PC-9 (cell line): ENCODE results near the gene PPWD1. TPM values are rescaled to one million over a fixed set of nuclear protein-coding genes. Genes with fewer than 3 reads are reported as not detected.
"Not testable (repeated sequence)": the region's sequence is repeated elsewhere in the genome, so short reads cannot be mapped to it uniquely, and the experiment has no call there.

Source experiments
- BruUV-seq: library from RNA; stranded (reverse); fragments of 400-500 nt; replicated peaks from 2 replicates; lab custom pipeline; 2021; lab: Mats Ljungman, UMichigan
- CTCF ChIA-PET: fragments of 300-600 bp; sonication (Branson Sonifier 250); formaldehyde crosslinking; loops from one replicate; lab custom pipeline; 2022; ENCODE audit warnings: antibody characterized with exemption; lab: Charles Lee
- POLR2A ChIA-PET: fragments of 300-600 bp; sonication (Branson Sonifier 250); formaldehyde crosslinking; loops from one replicate; lab custom pipeline; 2022; ENCODE audit warnings: antibody characterized with exemption; ENCODE audit not compliant: unreplicated experiment; lab: Charles Lee
- DNase-seq, 2 experiments: peaks; one replicate each; pipeline versions ENCODE4 v3.0.0 to v3.0.0-alpha.2; 2015 to 2022; ENCODE audit warnings: mixed read lengths in 1 of 2
- H2AFZ ChIP-seq: fragments of 200-600 bp; sonication (generic); 2 replicates; pipeline ENCODE4 v1.8.1; 2017; ENCODE audit warnings: antibody characterized with exemption
- H3F3A ChIP-seq: fragments of 200-600 bp; sonication (generic); 2 replicates; pipeline ENCODE4 v1.8.1; 2017; ENCODE audit warnings: antibody characterized with exemption, mild to moderate bottlenecking, low read depth; ENCODE audit not compliant: insufficient read depth
- H3K27ac ChIP-seq: fragments of 200-600 bp; sonication (generic); 2 replicates; pipeline ENCODE4 v1.6.1; 2016; ENCODE audit warnings: mixed run types
- H3K27me3 ChIP-seq: fragments of 200-600 bp; sonication (generic); 2 replicates; pipeline ENCODE4 v1.6.1; 2016; ENCODE audit warnings: low read depth, mixed run types; ENCODE audit not compliant: insufficient read depth
- H3K36me3 ChIP-seq: fragments of 200-600 bp; sonication (generic); 2 replicates; pipeline ENCODE4 v1.6.1; 2016; ENCODE audit warnings: low read depth, mixed run types
- H3K4me1 ChIP-seq: fragments of 200-600 bp; sonication (generic); replicated peaks from 2 replicates; pipeline ENCODE4 v1.6.1; 2016; ENCODE audit warnings: mixed run types; ENCODE audit not compliant: insufficient read depth
- H3K4me2 ChIP-seq: fragments of 200-600 bp; sonication (generic); 2 replicates; pipeline ENCODE4 v1.6.1; 2017; ENCODE audit warnings: mixed run types
- H3K4me3 ChIP-seq: fragments of 200-600 bp; sonication (generic); 2 replicates; pipeline ENCODE4 v1.6.1; 2016; ENCODE audit warnings: mixed run types
- H3K79me2 ChIP-seq: fragments of 200-600 bp; sonication (generic); 2 replicates; pipeline ENCODE4 v1.6.1; 2017; ENCODE audit warnings: low read depth, mixed run types
- H3K9me2 ChIP-seq: fragments of 200-600 bp; sonication (generic); 2 replicates; pipeline ENCODE4 v1.8.1; 2017; ENCODE audit warnings: mild to moderate bottlenecking; ENCODE audit not compliant: insufficient read depth
- H3K9me3 ChIP-seq: fragments of 200-600 bp; sonication (generic); 2 replicates; pipeline ENCODE4 v1.8.1; 2016; ENCODE audit warnings: low read depth; ENCODE audit not compliant: insufficient read depth
- H4K20me1 ChIP-seq: fragments of 200-600 bp; sonication (generic); 2 replicates; pipeline ENCODE4 v1.8.1; 2017; ENCODE audit not compliant: insufficient read depth
- CTCF ChIP-seq: fragments of 200-600 bp; sonication (generic); conservative IDR thresholded peaks from 2 replicates; pipeline ENCODE4 v1.6.1; 2017; ENCODE audit warnings: mixed run types, antibody characterized with exemption, mild to moderate bottlenecking, moderate library complexity
- EZH2 ChIP-seq: fragments of 200-600 bp; sonication (generic); IDR thresholded peaks from 2 replicates; pipeline ENCODE4 v1.8.0; 2017; ENCODE audit warnings: antibody characterized with exemption, low read depth
- intact Hi-C: fragments of 100-400 bp; cut with micrococcal nuclease; formaldehyde crosslinking; loops from one replicate; pipeline ENCODE4 v1.10.0; 2022; ENCODE audit not compliant: unreplicated experiment
- total RNA-seq: library from RNA; stranded (reverse); gene quantifications from 2 replicates; pipeline ENCODE4 v1.2.3, GENCODE V29; 2021

Gene PPWD1
- total RNA-seq, 1 experiment from 2014 or later, result 38.9 TPM

GRCh38 chr5:65570598-65571226 lies 7.6 kb downstream of the PPWD1 start:
- Histone ChIP-seq H3F3A (no peaks in the 10 kb centered on the region), H3K9me3 (no peaks in the 10 kb centered on the region), H3K4me2 (no peak overlapping the region), H3K9me2 (no peaks in the 10 kb centered on the region), H3K27ac (no peak overlapping the region), H3K79me2 (no peaks in the 10 kb centered on the region), H4K20me1 (no peaks in the 10 kb centered on the region), H2AFZ (no peak overlapping the region), H3K27me3 (no peaks in the 10 kb centered on the region), H3K4me3 (no peak overlapping the region), H3K36me3 (peaks cover 4% of the 10 kb centered on the region; the same call in 1 of the 2 replicates), H3K4me1 (no peaks in the 10 kb centered on the region)
- no peak for DNase-seq
- ChIA-PET CTCF (no interaction called here), POLR2A (interaction anchor here (0.6 kb wide), 1 partner anchor 228 kb away, joined by 3 read pairs; no protein-coding TSS in a partner anchor)
- TF ChIP-seq CTCF (no peak), EZH2 (no peak)
- no TSS peak for BruUV-seq
- intact Hi-C loops, result no loop called here

- Histone ChIP-seq H3K79me2 (no peaks in the 10 kb centered on the region), H3K27me3 (no peaks in the 10 kb centered on the region), H3K27ac (no peak overlapping the region), H3K4me2 (no peak overlapping the region), H3K4me1 (no peaks in the 10 kb centered on the region), H2AFZ (no peak overlapping the region), H3K4me3 (no peak overlapping the region), H3K9me2 (no peaks in the 10 kb centered on the region), H3K9me3 (no peaks in the 10 kb centered on the region), H4K20me1 (no peaks in the 10 kb centered on the region), H3K36me3 (0 out of 2 replicates have a peak, but pooled peaks cover 19% of the 10 kb centered on the region), H3F3A (no peaks in the 10 kb centered on the region)
- CTCF ChIA-PET, result no interaction called here
- no peak for DNase-seq
- intact Hi-C loops, result no loop called here
- no TSS peak for BruUV-seq
- TF ChIP-seq CTCF, result no peak
- no peak for TF ChIP-seq EZH2
- POLR2A ChIA-PET, result no interaction called here
These were observed 14.0 kb downstream of the PPWD1 start for GRCh38 chr5:65577141-65577540.

GRCh38 chr5:65588694-65589093 lies 25.6 kb downstream of the PPWD1 start:
- H3F3A ChIP-seq, result peaks cover 7% of the 10 kb centered on the region; the same call in 1 of the 2 replicates
- no peak overlapping the region for H3K27ac ChIP-seq
- H3K79me2 ChIP-seq, result no peaks in the 10 kb centered on the region
- no peaks in the 10 kb centered on the region for H3K27me3 ChIP-seq
- ChIA-PET CTCF (no interaction called here), POLR2A (no interaction called here)
- H2AFZ ChIP-seq, result no peak overlapping the region
- H3K9me3 ChIP-seq, result no peaks in the 10 kb centered on the region
- BruUV-seq, result no TSS peak
- H4K20me1 ChIP-seq, result no peaks in the 10 kb centered on the region; the same call in 1 of the 2 replicates
- TF ChIP-seq CTCF, result peak; percentile 28; the same call in 1 of the 2 replicates
- no peak for TF ChIP-seq EZH2
- no peaks in the 10 kb centered on the region for H3K4me1 ChIP-seq
- no peak for DNase-seq
- peaks cover 37% of the 10 kb centered on the region for H3K36me3 ChIP-seq
- H3K4me2 ChIP-seq, result no peak overlapping the region
- intact Hi-C loops, result no loop called here
- H3K9me2 ChIP-seq, result no peaks in the 10 kb centered on the region
- H3K4me3 ChIP-seq, result no peak overlapping the region

- H3K36me3 ChIP-seq, result peaks cover 24% of the 10 kb centered on the region
- POLR2A ChIA-PET, result not testable (repeated sequence)
These were observed 38.7 kb downstream of the PPWD1 start for GRCh38 chr5:65601761-65602160.

More at GRCh38 chr5:65601761-65602160, 38.7 kb downstream of the PPWD1 start:
- H3K4me3 ChIP-seq, CTCF ChIA-PET, H3K79me2 ChIP-seq, intact Hi-C loops, H4K20me1 ChIP-seq, H3K4me2 ChIP-seq, DNase-seq, H3F3A ChIP-seq, H3K9me3 ChIP-seq, H3K27ac ChIP-seq, H3K27me3 ChIP-seq, BruUV-seq, H3K9me2 ChIP-seq, H3K4me1 ChIP-seq, H2AFZ ChIP-seq: not testable (repeated sequence)
